ENCODE results near the gene TMPRSS11D. TPM values are rescaled to one million over a fixed set of nuclear protein-coding genes. Genes with fewer than 3 reads are reported as not detected.

TMPRSS11D gene
- total RNA-seq, 1 donor from 2014 or later: not detected

- ATAC-seq (no peak), DNase-seq (ENCODE audit: low spot score) (no peak)
- intact Hi-C loops (cut with DNase I): no loop called here
Measured at GRCh38 chr4:67785528-67785927, 98.3 kb downstream of the TMPRSS11D start.

- intact Hi-C loops (cut with DNase I): no loop called here
- no peak for DNase-seq (ENCODE audit: low spot score)
- ATAC-seq: no peak
Measured at GRCh38 chr4:67779631-67780030, 104.2 kb downstream of the TMPRSS11D start.

GRCh38 chr4:67776746-67777145 is 107.1 kb downstream of the TMPRSS11D start:
- ATAC-seq (no peak), DNase-seq (ENCODE audit: low spot score) (no peak)
- intact Hi-C loops (cut with DNase I): no loop called here

Other genes with a start within 250 kb of the TMPRSS11D start
- 62.7 TPM for gene UBA6, start 182.8 kb downstream of the TMPRSS11D start, total RNA-seq
- gene GNRHR, start 129.6 kb downstream of the TMPRSS11D start, total RNA-seq: not detected
- gene TMPRSS11A, start 79.5 kb upstream of the TMPRSS11D start, total RNA-seq: not detected
- not detected for gene TMPRSS11F, start 245.9 kb upstream of the TMPRSS11D start, total RNA-seq

All from sciatic nerve (tissue), 2 donors.